Ovary (tissue), 9 donors: Measurements from ENCODE around the gene PANK1. TPM values are rescaled to one million over a fixed set of nuclear protein-coding genes. Genes with fewer than 3 reads are reported as not detected.

Source experiments
- DNase-seq, 5 donors: peaks; one replicate each; pipeline ENCODE4 v3.0.0-alpha.2; 2019 to 2020
- H3K27ac ChIP-seq, 2 donors: fragments of 200-600 bp; one replicate each; pipeline versions ENCODE4 v1.5.1 to v1.8.0; 2019 to 2022
- H3K27me3 ChIP-seq: fragments of 200-600 bp; one replicate; pipeline ENCODE4 v1.8.0; 2022
- H3K36me3 ChIP-seq: fragments of 200-600 bp; sonication (generic); one replicate; pipeline ENCODE4 v1.5.1; 2019
- H3K4me1 ChIP-seq: one replicate; pipeline ENCODE4 v1.8.1; 2013; ENCODE audit warnings: mild to moderate bottlenecking, moderate library complexity; ENCODE audit not compliant: insufficient read depth
- H3K4me3 ChIP-seq: fragments of 200-600 bp; sonication (generic); one replicate; pipeline ENCODE4 v1.5.1; 2017
- H3K9me3 ChIP-seq, 2 donors: fragments of 200-600 bp in 1 of 2; sonication (generic) in 1 of 2; one replicate each; pipeline versions ENCODE4 v1.5.1 to v1.8.1; 2013 to 2019; ENCODE audit warnings: mild to moderate bottlenecking in 1 of 2, moderate library complexity in 1 of 2
- CTCF ChIP-seq, 3 donors: fragments of 450-650 bp in 2 of 3; fragments of 200-600 bp in 1 of 3; IDR thresholded peaks; one replicate each; pipeline versions ENCODE4 v1.5.1 to v1.8.0; 2016 to 2022; ENCODE audit warnings: antibody characterized with exemption in 3 of 3, mild to moderate bottlenecking in 1 of 3
- EP300 ChIP-seq: sonication (generic); formaldehyde crosslinking; IDR thresholded peaks from one replicate; pipeline ENCODE4 v1.6.1; 2017; ENCODE audit warnings: antibody characterized with exemption
- POLR2A ChIP-seq: fragments of 450-650 bp; IDR thresholded peaks from one replicate; pipeline ENCODE4 v1.6.1; 2017; ENCODE audit warnings: antibody characterized with exemption, mild to moderate bottlenecking, moderate library complexity
- WGBS, 3 donors: extraction: QIAGEN DNeasy Blood & Tissue Kit in 1 of 3; methylation state at CpG; one replicate each; pipeline versions ENCODE4 v1.1.5 to v1.1.7; 2013 to 2017; 5-methylcytosine and 5-hydroxymethylcytosine counted together
- intact Hi-C, 4 donors: fragments of 100-400 bp; cut with DNase I; formaldehyde crosslinking; loops; one replicate each; pipeline versions ENCODE4 v1.11.0 to v1.15.1; 2022 to 2023
- polyA plus RNA-seq, 2 donors: library from polyadenylated mRNA; stranded (reverse); fragments of 200-250 nt in 1 of 2; fragments of 350-450 nt in 1 of 2; fragmentation: Illumina TruSeq in 1 of 2; extraction: RNeasy Lipid Tissue Mini Kit (QIAGEN cat#74804) in 1 of 2; gene quantifications; one replicate each; pipeline ENCODE4 v1.2.3, GENCODE V29; 2013 to 2014
- total RNA-seq, 7 donors: library from RNA; depleted of rRNA in 2 of 7; stranded (reverse); fragments of >200 nt in 2 of 7; fragmentation: NEBNext Ultra II Directional in 3 of 7; extraction: Animal tissue kit (Norgen Biotek cat#: 25700) in 3 of 7; gene quantifications; one replicate each; pipeline versions ENCODE4 v1.1.0 to v1.2.4, GENCODE V29; 2016 to 2023
- donor health status: DM: no; HTN: no; CAD: no; lungs with moderate emphysema.
- donor health status: DM: no; HTN: no; CAD: no.
- donor health status: Bipolar disorder and iron deficiency.
- donor health status: DM: yes; HTN: yes; CAD: no.
- donor health status: DM: no; HTN: no; CAD: no.
- donor health status: DM: yes; HTN: yes; CAD: no.

Gene PANK1
- total and polyA plus RNA-seq, 9 donors = 1.7 to 6.2 (median 4.5) TPM

GRCh38 chr10:89652806-89653370 lies 7.8 kb upstream of the PANK1 start:
- no peaks in the 10 kb centered on the region for H3K4me1 ChIP-seq
- DNase-seq = no peak
- no peaks in the 10 kb centered on the region for H3K27me3 ChIP-seq
- intact Hi-C loops = no loop called here
- H3K27ac ChIP-seq = no peak overlapping the region
- no peak overlapping the region for H3K4me3 ChIP-seq
- 92 to 98% (median 96%) methylated on average over 3 of the region's 3 CpGs for WGBS, 3 donors
- no peaks in the 10 kb centered on the region for H3K9me3 ChIP-seq
- H3K36me3 ChIP-seq = no peaks in the 10 kb centered on the region
- TF ChIP-seq EP300 (no peak), POLR2A (no peak), CTCF (IDR thresholded peaks at IDR 0.05) (no peak)

GRCh38 chr10:89651916-89652573 lies 7.0 kb upstream of the PANK1 start:
- Histone ChIP-seq H3K9me3 (no peaks in the 10 kb centered on the region), H3K4me1 (no peaks in the 10 kb centered on the region), H3K27me3 (no peaks in the 10 kb centered on the region), H3K4me3 (no peak overlapping the region), H3K36me3 (no peaks in the 10 kb centered on the region), H3K27ac (no peak overlapping the region)
- WGBS, 3 donors = 64 to 72% (median 67%) methylated on average over 3 of the region's 3 CpGs
- no peak for DNase-seq
- TF ChIP-seq POLR2A (no peak), EP300 (no peak)
- intact Hi-C loops = no loop called here

- intact Hi-C loops = no loop called here
- no peaks in the 10 kb centered on the region for H3K4me1 ChIP-seq
- no peak overlapping the region for H3K27ac ChIP-seq
- H3K36me3 ChIP-seq = no peaks in the 10 kb centered on the region
- no peak for DNase-seq
- 60 to 73% (median 61%) methylated on average over 5 of the region's 5 CpGs for WGBS, 3 donors
- TF ChIP-seq CTCF (IDR thresholded peaks at IDR 0.05) (no peak), POLR2A (no peak), EP300 (no peak)
- no peak overlapping the region for H3K4me3 ChIP-seq
- H3K27me3 ChIP-seq = no peaks in the 10 kb centered on the region
- H3K9me3 ChIP-seq = no peaks in the 10 kb centered on the region
These were observed 6.3 kb upstream of the PANK1 start for GRCh38 chr10:89651205-89651915.

GRCh38 chr10:89649051-89649450 lies 4.0 kb upstream of the PANK1 start:
- intact Hi-C loops = no loop called here
- TF ChIP-seq POLR2A = no peak
- TF ChIP-seq EP300 = no peak
- TF ChIP-seq CTCF (IDR thresholded peaks at IDR 0.05) = no peak
- Histone ChIP-seq H3K36me3 (no peaks in the 10 kb centered on the region), H3K27ac (no peak overlapping the region), H3K4me3 (no peak overlapping the region), H3K4me1 (peaks cover 3% of the 10 kb centered on the region), H3K9me3 (no peaks in the 10 kb centered on the region), H3K27me3 (no peaks in the 10 kb centered on the region)
- no peak for DNase-seq
- WGBS, 3 donors = 88 to 96% (median 94%) methylated on average over 1 of the region's 1 CpG

GRCh38 chr10:89648074-89648473 lies 3.0 kb upstream of the PANK1 start:
- intact Hi-C loops = no loop called here

More at GRCh38 chr10:89648074-89648473, 3.0 kb upstream of the PANK1 start:
- H3K36me3 ChIP-seq = no peaks in the 10 kb centered on the region
- H3K27ac ChIP-seq = no peak overlapping the region
- H3K4me3 ChIP-seq = no peak overlapping the region
- H3K27me3 ChIP-seq = no peaks in the 10 kb centered on the region
- WGBS, 3 donors = 59 to 67% (median 61%) methylated on average over 3 of the region's 3 CpGs
- no peak for TF ChIP-seq EP300
- TF ChIP-seq POLR2A = no peak
- no peak for TF ChIP-seq CTCF (IDR thresholded peaks at IDR 0.05)
- no peak for DNase-seq
- peaks cover 3% of the 10 kb centered on the region for H3K4me1 ChIP-seq
- H3K9me3 ChIP-seq = no peaks in the 10 kb centered on the region
